CD4-positive, CD25-positive, alpha-beta regulatory T cell (primary cell): ENCODE measurements around the gene ZNF275. TPM values are rescaled to one million over a fixed set of nuclear protein-coding genes. Genes with fewer than 3 reads are reported as not detected.

Experiments used
- ATAC-seq, 2 donors: fragments of 150-1000 bp; cut with Tn5 transposase; one replicate each; pipeline ENCODE4 v1.10.0; 2021; ENCODE audit warnings: low read depth in 2 of 2, moderate number of reproducible peaks in 2 of 2, moderate library complexity in 1 of 2
- DNase-seq, 3 donors: peaks; one replicate each; pipeline versions ENCODE4 v3.0.0 to v3.0.0-alpha.2; 2012 to 2022; ENCODE audit warnings: mixed read lengths in 1 of 3
- H3K27ac ChIP-seq: one replicate; pipeline ENCODE4 v1.7.0; 2013; ENCODE audit warnings: mild to moderate bottlenecking, low read length; ENCODE audit not compliant: insufficient read depth, poor library complexity, severe bottlenecking
- H3K27me3 ChIP-seq: one replicate; pipeline ENCODE4 v1.7.0; 2013; ENCODE audit warnings: low read length; ENCODE audit not compliant: control insufficient read depth, insufficient read depth
- H3K36me3 ChIP-seq: one replicate; pipeline ENCODE4 v1.7.0; 2013; ENCODE audit warnings: mild to moderate bottlenecking, low read length, moderate library complexity; ENCODE audit not compliant: control insufficient read depth, insufficient read depth
- H3K4me1 ChIP-seq: 2 replicates; pipeline ENCODE4 v1.7.0; 2013; ENCODE audit warnings: mild to moderate bottlenecking, low read length; ENCODE audit not compliant: insufficient read depth, control insufficient read depth, poor library complexity, severe bottlenecking
- H3K4me3 ChIP-seq: one replicate; pipeline ENCODE4 v1.7.0; 2013; ENCODE audit warnings: low read depth, mild to moderate bottlenecking, low read length, moderate library complexity
- H3K9me3 ChIP-seq, 2 experiments: 1 replicate in 1 of 2; 2 replicates in 1 of 2; pipeline ENCODE4 v1.7.0; 2013; ENCODE audit warnings: low read length in 2 of 2, mild to moderate bottlenecking in 1 of 2, moderate library complexity in 1 of 2; ENCODE audit not compliant: control insufficient read depth in 2 of 2
- H3K27ac Mint-ChIP-seq, 3 donors: one replicate each; pipeline ENCODE4 v1.8.0; 2020 to 2022; ENCODE audit warnings: mild to moderate bottlenecking in 3 of 3, mixed read lengths in 3 of 3, moderate library complexity in 2 of 3
- H3K27me3 Mint-ChIP-seq: one replicate; pipeline ENCODE4 v1.8.0; 2022; ENCODE audit warnings: mild to moderate bottlenecking, mixed read lengths
- H3K36me3 Mint-ChIP-seq: one replicate; pipeline ENCODE4 v1.8.0; 2020; ENCODE audit warnings: mixed read lengths
- H3K4me1 Mint-ChIP-seq, 4 donors: one replicate each; pipeline ENCODE4 v1.8.0; 2020 to 2022; ENCODE audit warnings: mixed read lengths in 4 of 4, mild to moderate bottlenecking in 1 of 4
- H3K4me3 Mint-ChIP-seq, 4 donors: one replicate each; pipeline ENCODE4 v1.8.0; 2020 to 2022; ENCODE audit warnings: mild to moderate bottlenecking in 4 of 4, mixed read lengths in 4 of 4, moderate library complexity in 3 of 4
- H3K9me3 Mint-ChIP-seq, 7 donors: one replicate each; pipeline ENCODE4 v1.8.0; 2020 to 2022; ENCODE audit warnings: mixed read lengths in 7 of 7, mild to moderate bottlenecking in 3 of 7, moderate library complexity in 2 of 7
- polyA plus RNA-seq, 4 donors: library from polyadenylated mRNA; unstranded; fragments of 300-500 nt; fragmentation: Illumina TruSeq; gene quantifications; one replicate each; pipeline ENCODE4 v1.2.3, GENCODE V29; 2021
- total RNA-seq: library from RNA; stranded (reverse); gene quantifications from one replicate; pipeline ENCODE4 v1.2.3, GENCODE V29; 2022

Gene ZNF275
- total and polyA plus RNA-seq, 5 donors from 2014 or later: 3.8 to 16.1 (median 8.6) TPM

GRCh38 chrX:153401133-153401764 lies 67.3 kb downstream of the ZNF275 start, which contains the start of gene PNMA6E:
PNMA6E (minus strand) TSS chrX:153401350; CDS start chrX:153398849, 2,501 bp downstream.
- H3K27me3 Mint-ChIP-seq: peaks cover 5% of the 10 kb centered on the region
- H3K27ac ChIP-seq: no peak within 1 kb of the TSS
- no peak within 1 kb of the TSS for H3K4me3 ChIP-seq
- no peak for DNase-seq
- peaks cover 0 to 1% (median 0%) of the 10 kb centered on the region in 7 donors for H3K9me3 Mint-ChIP-seq
- H3K36me3 Mint-ChIP-seq: no peaks in the 10 kb centered on the region
- H3K36me3 ChIP-seq: no peaks in the 10 kb centered on the region
- no peaks in the 10 kb centered on the region for H3K27me3 ChIP-seq
- no peak within 1 kb of the TSS for H3K27ac Mint-ChIP-seq
- H3K4me1 Mint-ChIP-seq: peaks cover 0 to 2% (median 0%) of the 10 kb centered on the region in 4 donors
- no peak for ATAC-seq
- no peaks in the 10 kb centered on the region for H3K9me3 ChIP-seq
- no peaks in the 10 kb centered on the region for H3K4me1 ChIP-seq
- no peak within 1 kb of the TSS for H3K4me3 Mint-ChIP-seq

Other genes starting within 250 kb of the ZNF275 start
- not detected for gene MAGEA1, start 154.9 kb upstream of the ZNF275 start, total RNA-seq
- not detected for gene MAGEA1, start 154.9 kb upstream of the ZNF275 start, polyA plus RNA-seq
- gene PNMA6F, start 12.4 kb upstream of the ZNF275 start, total RNA-seq: not detected
- gene PNMA6F, start 12.4 kb upstream of the ZNF275 start, polyA plus RNA-seq: not detected
- not detected for gene PNMA6E, start 67.2 kb downstream of the ZNF275 start, total RNA-seq
- gene PNMA6E, start 67.2 kb downstream of the ZNF275 start, polyA plus RNA-seq: not detected
- 0.22 TPM for gene ZFP92, start 77.3 kb downstream of the ZNF275 start, total RNA-seq
- gene ZFP92, start 77.3 kb downstream of the ZNF275 start, polyA plus RNA-seq: under 1 TPM in 3 of 4 donors, not detected in 1; 0.03 to 0.14 (median 0.06) TPM
- 3.8 TPM for gene TREX2, start 111.9 kb downstream of the ZNF275 start, total RNA-seq
- under 1 TPM; 0.30 to 1.00 (median 0.59) TPM for gene TREX2, start 111.9 kb downstream of the ZNF275 start, polyA plus RNA-seq
- 43.1 TPM for gene HAUS7, start 136.4 kb downstream of the ZNF275 start, total RNA-seq
- gene HAUS7, start 136.4 kb downstream of the ZNF275 start, polyA plus RNA-seq: 10 to 100 TPM; 28.0 to 37.4 (median 33.4) TPM
- gene BGN, start 160.8 kb downstream of the ZNF275 start, total RNA-seq: not detected
- gene BGN, start 160.8 kb downstream of the ZNF275 start, polyA plus RNA-seq: not detected
- gene ATP2B3, start 183.5 kb downstream of the ZNF275 start, total RNA-seq: not detected
- not detected for gene ATP2B3, start 183.5 kb downstream of the ZNF275 start, polyA plus RNA-seq